H4 (cell line): ENCODE results near the gene RUFY1. TPM values are rescaled to one million over a fixed set of nuclear protein-coding genes. Genes with fewer than 3 reads are reported as not detected.

ENCODE experiments used
- DNase-seq: peaks from one replicate; pipeline ENCODE4 v3.0.0-alpha.2; 2015; ENCODE audit warnings: low spot score
- total RNA-seq: library from RNA; depleted of rRNA; stranded (reverse); fragments of >200 nt; shearing (Covaris generic); gene quantifications from 2 replicates; pipeline ENCODE4 v1.2.3, GENCODE V29; 2014

Gene RUFY1
- total RNA-seq, 1 experiment from 2014 or later = 43.3 TPM

DNA sequence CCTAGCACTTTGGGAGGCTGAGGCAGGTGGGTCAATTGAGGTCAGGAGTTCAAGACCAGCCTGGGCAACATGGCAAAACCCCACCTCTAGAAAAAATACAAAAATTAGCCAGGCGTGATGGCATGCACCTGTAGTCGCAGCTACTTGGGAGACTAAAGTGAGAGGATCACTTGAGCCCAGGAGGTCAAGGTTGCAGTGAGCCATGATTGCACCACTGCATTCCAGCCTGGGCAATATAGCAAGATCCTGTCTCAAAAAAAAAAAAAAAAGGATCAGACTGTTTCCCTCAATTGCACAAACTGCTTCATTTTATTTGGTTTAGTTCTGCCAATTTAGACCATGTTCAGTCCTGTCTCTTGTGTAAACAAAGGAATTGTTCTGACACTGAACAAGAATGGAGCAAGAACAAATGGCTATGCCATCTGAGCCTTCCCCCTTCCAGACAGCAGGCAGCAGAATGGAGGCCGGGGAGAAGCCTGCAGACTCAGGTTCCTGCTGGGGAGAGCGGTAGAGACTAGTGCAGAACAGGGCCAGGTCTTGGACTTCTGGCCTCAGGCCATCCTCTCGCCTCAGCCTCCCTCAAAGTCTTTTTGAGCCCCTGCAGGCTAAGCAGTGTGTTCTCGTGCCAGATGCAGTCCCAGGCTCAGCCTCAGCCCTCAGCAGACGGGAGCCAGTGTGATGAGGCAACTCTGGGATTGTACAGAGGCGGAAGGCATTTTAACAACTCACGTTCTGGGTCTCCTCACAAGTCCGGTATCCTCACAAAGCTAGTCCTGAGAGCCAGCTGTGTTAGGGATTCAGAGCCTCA lies 54.9 kb downstream of the RUFY1 start:
- no peak for DNase-seq

DNA sequence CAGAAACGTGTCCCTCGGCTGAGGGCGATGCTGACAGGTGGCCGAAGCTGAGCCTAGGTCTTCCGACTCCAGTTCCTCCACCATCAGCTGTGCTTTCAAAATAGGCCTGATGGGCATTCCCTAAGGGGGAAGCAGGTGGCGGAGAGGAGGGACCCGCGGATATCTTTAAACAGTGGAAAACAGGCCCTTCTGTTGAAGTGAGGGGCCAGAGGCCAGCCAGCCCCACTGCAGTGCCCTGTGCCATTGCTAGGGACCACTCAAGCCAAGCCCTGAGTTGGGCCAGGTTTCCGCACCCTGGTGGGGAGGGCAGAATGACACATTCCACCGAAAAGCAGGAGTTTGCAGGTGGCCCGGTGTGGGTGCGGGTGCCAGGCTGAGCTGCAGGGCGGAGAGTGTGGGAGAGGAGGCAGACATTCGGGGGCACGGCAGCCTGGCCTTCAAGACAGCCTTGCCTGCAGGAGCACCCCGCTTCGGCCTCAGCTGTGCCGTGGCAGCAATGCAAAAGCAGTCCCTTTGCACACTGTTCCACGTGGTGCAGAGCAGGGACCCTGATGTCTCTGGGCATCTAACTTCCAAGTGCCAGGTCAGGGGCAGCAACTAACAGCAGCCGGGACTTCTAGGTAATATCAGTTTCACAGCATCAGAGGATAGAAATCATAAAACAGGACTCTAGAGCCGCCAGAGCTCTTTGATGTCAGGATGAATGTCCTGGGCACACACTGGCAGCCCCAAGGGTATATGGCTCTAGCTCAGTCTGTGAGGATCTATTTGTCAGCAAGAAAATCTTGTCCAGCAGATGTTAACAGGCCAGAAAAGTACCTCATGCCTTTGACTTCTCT lies 55.9 kb downstream of the RUFY1 start:
- no peak for DNase-seq

DNA sequence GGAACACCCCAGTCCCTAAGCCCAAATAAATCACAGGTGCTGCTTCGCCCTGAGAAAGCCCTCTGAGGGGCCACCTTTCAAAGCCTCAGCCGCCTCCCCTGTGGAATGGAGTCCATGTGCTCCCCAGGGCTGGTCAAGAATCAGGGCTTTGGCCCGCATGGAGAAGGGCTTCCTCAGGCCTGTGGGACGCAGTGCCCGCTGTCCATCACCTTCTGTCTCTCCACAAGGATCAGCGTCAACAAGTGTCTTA lies 56.5 kb downstream of the RUFY1 start:
- no peak for DNase-seq

DNA sequence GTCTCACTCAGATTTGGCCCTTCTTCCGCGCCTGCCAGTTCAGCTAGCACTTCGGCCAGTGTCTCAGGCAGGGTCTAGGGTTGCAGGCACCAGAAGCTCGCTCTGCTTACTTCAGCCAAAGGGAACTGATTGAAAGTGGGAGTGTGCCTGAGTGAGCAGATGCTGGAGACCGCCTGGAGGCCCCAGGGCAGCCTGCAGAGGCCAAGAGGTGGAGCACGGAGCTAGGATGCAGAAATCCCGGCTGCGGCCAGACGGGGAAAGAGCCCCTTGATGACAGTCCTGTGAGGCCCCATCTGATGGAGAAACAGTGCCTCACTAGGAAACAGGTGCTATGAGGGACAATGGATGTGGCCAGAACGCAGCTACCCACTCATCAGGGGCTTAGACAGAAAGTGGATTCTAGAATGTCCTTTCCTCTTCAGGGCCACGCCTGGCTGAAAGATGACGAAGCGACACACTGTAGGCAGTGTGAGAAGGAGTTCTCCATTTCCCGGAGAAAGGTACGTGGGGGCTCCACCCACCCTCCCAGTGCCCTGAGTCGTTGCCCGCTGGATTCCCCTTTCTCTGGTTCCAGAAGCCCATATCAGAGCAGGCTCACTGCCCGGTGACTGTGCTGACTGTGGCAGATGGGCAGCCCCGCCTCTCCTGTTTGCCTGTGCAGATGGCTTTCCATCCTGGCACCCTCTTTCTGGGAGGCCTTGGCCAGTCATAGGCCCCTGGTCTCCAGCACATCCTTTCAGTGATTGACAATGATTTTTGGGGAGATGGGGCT lies 57.0 kb downstream of the RUFY1 start:
- DNase-seq = no peak

DNA sequence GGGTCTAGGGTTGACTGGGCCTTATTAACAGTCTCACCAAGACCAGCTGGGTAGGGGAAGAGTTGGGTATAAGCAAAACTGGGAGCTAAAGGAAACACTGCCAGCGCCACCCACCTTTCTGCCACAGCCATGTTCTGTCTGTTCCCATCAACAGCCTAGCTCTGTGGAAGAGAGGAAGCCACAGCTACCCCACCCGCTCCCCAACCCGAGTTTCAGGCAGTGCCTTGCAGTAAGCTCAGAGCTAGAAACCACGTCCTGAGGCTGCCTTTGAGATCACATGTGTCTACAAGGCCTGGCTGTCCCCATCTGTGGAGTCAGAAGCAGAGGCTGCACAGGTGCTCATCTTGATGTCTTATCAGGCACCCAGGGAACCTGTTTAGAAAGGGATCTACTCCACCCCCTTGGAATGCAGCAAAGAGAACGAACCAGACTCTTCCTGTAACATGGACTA lies 57.8 kb downstream of the RUFY1 start:
- DNase-seq = no peak

DNA sequence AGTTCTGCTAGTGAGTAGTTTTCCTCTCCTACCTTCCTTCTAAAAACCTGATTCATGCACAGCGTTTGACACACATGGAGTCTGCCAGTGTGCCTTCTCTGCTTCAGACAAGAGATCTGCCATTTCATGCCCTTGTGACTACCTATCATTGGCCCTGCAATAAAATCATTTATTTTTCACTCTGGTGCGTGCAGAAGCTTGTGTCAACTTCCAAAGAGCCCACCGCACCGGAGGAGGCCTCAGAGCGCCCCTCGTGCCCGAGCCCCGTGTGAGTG lies 59.4 kb downstream of the RUFY1 start:
- DNase-seq = no peak

DNA sequence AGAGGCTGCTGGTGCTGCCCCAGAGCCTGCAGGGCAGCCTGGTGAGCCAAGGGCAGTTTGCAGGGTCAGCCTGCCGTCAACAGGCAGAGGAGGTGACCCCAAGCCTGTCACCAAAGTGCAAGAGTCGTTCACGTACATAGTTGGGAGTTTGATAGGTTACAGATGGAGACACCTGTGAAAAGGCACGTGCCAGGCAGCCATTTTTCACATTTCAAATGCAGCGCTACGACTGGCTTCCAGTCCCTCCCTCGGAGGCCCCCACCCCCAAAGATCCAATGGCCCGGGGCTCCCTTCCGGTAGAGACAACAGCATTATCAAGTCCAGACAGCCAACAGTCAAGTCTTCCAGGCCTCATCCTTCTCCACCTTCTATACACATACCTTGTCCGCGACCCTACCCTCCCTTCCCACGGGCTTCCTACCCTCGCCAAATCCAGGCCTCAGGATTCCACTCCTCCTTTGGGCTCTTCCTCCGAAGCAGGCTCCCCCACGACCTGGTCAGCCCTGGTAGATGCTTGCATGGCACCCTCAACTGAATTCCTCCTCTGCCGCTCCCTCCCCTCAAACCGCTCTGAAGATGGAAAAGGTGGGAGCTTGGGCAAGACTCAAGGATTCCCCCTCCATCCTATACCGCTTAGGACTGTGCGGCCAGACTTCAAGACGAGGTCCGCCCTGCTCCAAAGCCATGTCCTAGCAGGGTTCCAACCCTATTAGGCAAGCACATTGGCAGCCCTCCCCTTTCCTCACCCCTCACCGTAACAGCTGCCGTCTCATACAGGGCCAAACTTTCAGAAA lies 60.0 kb downstream of the RUFY1 start:
- DNase-seq = no peak

DNA sequence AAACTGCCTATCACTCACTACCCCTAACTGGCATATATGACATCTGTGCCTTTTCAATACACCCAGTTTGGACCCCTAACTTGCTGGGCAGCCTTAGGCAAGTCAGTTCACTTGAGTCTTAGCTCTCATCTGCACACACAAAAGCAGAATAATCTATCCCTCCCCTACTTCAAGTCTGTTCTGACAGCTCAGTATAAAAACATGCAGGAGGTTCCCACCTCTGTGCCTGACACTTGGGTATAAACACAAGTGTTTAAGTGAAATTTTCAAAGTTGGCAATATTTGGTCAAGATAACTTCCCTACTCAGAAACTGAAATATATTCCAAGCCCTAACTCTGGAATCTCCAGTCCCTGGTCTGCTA lies 60.5 kb downstream of the RUFY1 start:
- no peak for DNase-seq

DNA sequence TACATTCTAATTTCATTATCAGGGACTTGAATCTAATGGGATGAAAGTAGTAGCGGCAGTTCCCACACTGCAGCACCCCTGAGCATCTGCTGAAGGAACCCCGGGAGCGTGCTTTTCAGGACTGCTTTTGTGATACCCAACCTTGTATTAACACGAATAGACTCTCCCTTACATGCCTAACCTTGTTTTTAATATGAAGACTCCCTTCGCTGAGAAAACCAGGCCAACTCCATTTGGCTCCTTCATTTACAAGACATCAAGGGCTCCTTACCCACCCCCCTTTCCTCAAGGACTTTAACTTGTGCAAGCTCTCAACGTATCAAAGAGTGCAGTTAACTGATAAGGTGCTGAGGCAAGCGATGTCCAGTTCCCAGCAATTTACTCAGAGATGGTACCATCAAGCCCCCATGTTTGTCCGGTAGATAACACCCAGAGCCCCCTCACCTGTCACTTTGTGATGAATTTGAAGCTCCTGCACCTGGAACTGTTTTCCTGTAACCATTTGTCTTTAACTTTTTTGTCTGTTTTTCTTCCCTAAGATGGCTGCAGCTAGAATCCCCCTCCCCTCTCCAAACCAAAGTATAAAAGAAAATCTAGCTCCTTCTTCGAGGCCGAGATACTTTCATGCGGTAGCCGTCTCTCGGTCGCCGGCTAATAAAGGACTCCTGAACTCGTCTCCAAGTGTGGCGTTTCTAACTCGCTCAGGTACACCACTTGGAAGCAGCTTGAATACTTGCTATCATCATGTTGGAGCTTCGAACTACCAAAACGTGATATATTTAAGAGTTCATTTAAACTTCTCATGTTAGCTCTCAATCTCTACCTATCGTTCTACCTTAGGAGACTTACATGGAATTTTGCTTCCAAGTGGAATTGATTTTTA lies 62.5 kb downstream of the RUFY1 start:
- DNase-seq = no peak

DNA sequence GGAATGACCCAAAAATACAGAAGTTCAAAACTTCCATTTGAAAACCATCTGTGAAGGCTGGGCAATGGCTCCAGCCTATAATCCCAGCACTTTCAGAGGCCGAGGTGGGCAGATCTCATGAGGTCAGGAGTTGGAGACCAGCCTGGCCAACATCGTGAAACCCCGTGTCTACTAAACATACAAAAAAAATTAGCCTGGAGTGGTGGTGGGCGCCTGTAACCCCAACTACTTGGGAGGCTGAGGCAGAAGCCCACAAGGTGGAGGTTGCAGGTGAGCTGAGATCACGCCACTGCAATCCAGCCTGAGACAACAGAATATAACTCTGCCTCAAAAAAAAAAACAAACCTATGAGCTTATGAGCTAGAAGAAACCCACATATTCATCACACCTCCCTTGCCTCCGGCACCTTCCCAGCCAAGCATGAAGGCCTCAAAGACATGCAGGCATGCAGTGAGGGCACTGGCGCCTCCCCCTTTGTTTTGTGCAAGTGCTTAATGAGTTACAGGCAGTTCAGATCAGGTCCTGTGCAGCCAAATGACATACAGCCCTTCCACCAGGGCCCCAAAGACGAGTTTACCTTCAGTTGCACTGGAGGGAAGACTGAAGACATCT lies 63.2 kb downstream of the RUFY1 start:
- no peak for DNase-seq

DNA sequence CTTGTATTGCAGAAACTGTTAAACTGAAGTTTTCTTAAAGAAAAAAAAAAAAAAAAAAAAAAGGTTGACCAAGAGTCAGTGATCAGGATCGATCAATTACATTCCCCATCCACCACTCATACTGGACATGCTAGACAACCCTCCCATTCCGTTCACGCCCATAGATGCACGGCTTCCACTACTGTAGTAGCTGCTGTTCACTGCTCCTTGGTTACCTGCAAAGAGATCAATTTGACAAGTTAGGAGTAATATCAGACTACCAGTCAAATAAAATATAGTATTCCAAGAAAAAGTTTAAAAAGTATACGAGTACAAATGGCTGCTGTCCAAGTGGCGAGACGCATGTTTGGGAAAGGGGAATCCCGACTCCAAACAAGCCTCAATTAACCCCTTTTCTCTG lies 64.4 kb downstream of the RUFY1 start:
- no peak for DNase-seq

DNA sequence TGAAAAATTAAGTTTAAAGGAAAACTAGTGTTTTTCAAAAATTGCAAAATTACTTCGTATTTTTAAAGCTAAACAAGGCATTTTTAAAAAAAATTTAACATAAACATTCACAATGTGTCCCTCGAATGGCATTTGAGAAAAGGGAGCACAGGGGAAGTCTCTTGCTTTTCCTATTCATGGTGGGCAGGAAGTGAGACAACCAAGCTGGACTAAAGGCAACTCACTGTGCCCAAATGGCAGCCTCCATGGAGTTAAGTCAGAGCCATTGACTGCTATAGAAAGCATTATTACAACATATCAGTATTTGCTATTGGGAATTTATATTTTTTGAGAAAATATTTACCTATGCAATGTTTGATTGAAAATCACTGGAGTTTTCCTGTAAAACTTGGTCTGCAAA lies 64.8 kb downstream of the RUFY1 start:
- no peak for DNase-seq

DNA sequence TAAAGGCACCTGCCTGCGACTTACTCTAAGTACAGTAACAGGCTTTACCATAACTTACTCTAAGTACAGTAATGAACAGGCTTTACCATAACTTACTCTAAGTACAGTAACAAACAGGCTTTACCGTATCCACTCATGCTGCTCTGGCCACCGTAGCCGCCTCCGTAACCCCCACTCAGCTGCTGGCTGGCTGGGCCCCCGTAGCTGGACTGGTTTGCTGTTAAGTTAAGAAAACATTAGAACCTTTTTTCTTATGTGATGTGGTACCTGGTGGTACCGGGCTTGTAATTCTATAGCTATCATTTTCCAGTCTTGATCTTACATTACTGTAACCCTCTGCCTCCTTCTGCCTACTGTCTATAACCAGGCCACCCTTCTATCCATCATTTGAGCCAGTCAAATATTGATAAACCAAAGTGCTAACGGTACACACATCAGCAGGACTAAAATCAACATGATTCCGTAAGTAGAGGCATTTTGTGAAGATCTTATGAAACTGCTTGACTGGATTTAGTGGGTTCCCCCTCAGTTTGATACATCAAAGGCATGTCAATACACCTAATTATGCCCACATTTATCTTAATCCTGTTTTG lies 65.7 kb downstream of the RUFY1 start:
- no peak for DNase-seq

DNA sequence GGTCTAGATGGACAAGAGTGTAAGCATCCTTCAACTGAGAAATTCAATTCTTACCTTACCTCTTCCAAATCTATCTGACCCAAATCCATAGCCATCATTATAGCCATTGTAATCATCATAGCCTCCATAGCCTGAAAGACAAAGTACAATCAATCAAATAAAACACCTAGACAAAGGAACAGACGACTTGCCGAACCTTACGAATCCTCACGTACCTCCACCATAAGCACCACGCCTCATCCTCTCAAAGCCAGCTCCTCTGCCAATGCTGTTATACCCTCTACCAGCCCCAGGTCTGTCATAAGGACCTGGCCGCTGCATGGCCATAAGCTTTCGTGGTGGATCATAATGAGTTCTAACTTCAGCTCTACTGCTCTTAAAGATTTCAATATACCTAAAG lies 67.6 kb downstream of the RUFY1 start:
- no peak for DNase-seq

DNA sequence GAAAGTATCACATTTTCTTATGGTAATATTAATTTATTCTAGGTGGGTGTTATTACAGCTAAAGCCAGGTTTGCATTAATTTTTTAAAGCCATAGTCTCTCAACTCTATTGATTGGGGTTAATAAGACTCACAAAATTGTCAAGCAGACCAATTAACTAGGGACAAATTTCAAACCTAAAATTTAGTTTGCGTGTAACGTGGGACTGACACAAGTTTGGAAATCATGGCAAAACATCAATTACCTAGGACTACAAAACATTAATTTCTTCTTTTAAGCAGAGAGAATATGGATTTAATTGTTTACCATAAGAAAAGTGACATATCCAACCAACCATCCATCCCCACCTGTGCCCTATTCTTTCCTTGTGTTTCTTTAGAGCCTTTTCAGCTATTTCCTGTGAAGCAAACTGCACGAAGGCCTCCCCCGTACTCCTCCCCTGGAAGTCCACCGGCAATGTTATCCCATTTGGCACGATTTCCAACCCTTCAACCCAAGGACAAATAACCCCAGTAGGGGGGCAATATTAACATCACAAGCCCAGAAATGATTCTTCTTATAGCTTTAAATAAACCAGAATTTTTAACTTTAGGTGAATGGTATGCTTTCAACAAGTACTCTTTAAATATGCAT lies 68.7 kb downstream of the RUFY1 start:
- DNase-seq = no peak

DNA sequence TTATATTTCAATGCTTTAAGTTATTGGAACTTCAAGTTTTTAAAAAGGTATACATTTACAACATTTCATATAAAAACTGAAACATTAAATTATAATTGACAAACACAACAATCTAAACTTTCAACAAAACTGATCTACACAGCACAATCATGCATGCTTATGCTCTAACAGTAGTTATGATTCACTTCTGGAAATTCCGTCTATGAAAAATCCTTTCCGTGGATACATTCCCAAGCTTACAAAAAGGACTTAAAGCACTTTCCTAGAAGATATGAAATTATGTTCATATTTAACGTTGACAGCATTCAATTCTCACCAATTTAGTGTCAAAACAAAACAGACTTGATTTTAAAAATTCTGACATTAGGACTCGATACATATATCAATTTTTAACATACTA lies 69.4 kb downstream of the RUFY1 start:
- no peak for DNase-seq

DNA sequence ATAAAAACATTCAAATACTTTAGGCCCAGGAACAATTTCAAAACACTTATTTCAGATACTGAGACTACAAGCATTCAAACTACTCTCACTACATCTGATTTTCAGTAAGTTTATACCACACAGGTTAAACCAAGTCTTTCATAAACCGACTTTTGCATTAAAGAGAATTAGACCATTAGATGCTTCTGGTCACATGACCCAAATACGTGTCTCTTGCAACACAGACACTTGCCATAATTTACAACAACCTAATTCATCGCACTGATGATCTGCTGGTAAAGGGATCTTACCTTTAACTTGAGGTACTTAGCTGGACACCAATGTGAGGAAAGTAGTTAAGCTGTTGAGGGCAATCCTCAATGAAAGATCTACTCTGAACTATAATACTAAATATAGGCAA lies 69.9 kb downstream of the RUFY1 start:
- DNase-seq = no peak

DNA sequence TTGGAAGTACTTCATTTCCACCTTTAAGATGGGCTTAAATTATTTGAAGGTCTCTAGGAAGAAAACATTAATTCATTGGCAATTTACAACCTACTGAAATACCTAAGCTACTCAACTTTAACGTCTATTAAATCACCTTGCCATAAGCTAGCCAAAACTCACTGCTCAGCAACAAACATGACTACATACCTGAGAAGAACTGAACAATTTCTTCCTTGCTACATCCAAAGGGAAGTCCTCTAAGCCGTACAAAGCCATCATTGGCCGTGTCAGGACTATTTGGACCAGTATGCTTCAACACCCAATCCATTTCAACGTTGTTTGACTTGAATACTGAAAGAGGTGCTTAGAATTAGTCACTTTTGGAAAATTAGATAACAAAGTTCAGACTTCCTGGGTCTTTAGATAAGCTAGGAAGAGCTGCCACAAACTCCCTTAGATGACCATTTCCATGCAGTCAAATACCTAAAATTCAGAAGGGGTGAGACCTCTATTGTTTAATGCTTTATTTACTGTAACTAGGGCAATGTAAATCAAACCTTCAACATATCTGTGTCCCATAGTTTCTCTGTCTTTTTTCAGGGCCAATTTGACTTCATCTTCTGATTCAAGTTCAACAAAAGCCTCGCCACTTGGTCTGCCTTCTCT lies 70.5 kb downstream of the RUFY1 start:
- no peak for DNase-seq

DNA sequence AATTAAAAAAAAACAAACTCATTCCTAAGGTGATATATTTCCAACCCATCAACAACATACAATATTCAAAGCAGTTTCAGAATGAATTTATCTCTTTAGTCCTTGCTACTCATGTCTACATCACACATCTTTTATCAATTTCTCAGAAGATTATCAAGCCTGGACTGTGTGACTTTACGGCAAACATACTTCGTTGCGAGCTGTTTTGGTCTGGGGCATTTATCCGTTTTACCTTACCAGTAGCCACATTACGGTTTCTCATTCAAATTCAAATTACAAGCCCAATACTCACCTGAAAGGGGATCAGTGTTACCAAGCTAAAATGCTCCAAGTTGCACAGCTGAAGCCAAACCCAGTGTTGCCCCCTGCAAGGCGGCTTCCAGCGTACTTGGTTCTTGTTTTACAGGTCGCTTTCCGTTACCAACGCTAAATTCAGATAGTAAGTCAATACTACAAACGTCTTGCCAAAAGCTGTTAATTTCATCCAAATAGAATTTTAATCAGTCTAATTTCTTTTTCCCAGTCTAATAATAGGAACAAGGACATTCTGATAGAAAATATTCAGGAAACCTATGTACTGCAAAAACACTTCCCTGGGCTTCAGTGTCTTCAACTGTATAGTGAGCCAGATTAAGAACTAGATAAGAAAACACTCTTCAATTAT lies 71.3 kb downstream of the RUFY1 start:
- no peak for DNase-seq
